Endothelial cell of umbilical vein (primary cell): ENCODE measurements around the gene PLEKHA7. TPM values are rescaled to one million over a fixed set of nuclear protein-coding genes. Genes with fewer than 3 reads are reported as not detected.

ENCODE experiments used
- BruUV-seq: library from RNA; stranded (reverse); fragments of 400-500 nt; replicated peaks from 2 replicates; lab custom pipeline; 2021; lab: Mats Ljungman, UMichigan
- CTCF ChIA-PET: fragments of 300-600, 350-600 bp; sonication (Branson Sonifier 250); formaldehyde crosslinking; loops from one replicate; lab custom pipeline; 2021; ENCODE audit warnings: antibody characterized with exemption, inconsistent platforms; lab: Charles Lee
- POLR2A ChIA-PET: fragments of 300-600, 350-600 bp; sonication (Branson Sonifier 250); formaldehyde crosslinking; loops from one replicate; lab custom pipeline; 2021; ENCODE audit warnings: antibody characterized with exemption, inconsistent platforms; lab: Charles Lee
- DNase-seq: peaks from one replicate; pipeline ENCODE4 v3.0.0-alpha.2; 2011; ENCODE audit warnings: low read depth, low spot score
- FAIRE-seq: peaks from 2 replicates; lab custom pipeline; 2011; peaks lifted over from hg19 to GRCh38; lab: Jason Lieb, UNC
- H2AFZ ChIP-seq: 2 replicates; pipeline ENCODE4 v1.6.0; 2012; ENCODE audit warnings: low read depth, low read length, control low read depth, inconsistent platforms
- H3K27ac ChIP-seq: 2 replicates; pipeline ENCODE4 v1.5.1; 2011; ENCODE audit warnings: low read depth, mild to moderate bottlenecking, control low read depth, low read length, moderate library complexity; ENCODE audit not compliant: insufficient read depth
- H3K27me3 ChIP-seq, 2 experiments: 2 replicates each; pipeline versions ENCODE4 v1.6.0 to v1.6.1; 2011; ENCODE audit warnings: low read length in 2 of 2, mixed read lengths in 1 of 2; ENCODE audit not compliant: control insufficient read depth in 2 of 2, insufficient read depth in 2 of 2
- H3K36me3 ChIP-seq, 2 experiments: 2 replicates in 1 of 2; 3 replicates in 1 of 2; pipeline ENCODE4 v1.5.1; 2011; ENCODE audit warnings: low read length in 2 of 2, mild to moderate bottlenecking in 1 of 2, moderate library complexity in 1 of 2; ENCODE audit not compliant: control insufficient read depth in 2 of 2, insufficient read depth in 2 of 2; ENCODE audit errors: extremely low read depth in 1 of 2
- H3K4me1 ChIP-seq: 3 replicates; pipeline ENCODE4 v1.5.1; 2011; ENCODE audit warnings: mild to moderate bottlenecking, low read length; ENCODE audit not compliant: control insufficient read depth, insufficient read depth; ENCODE audit errors: extremely low read depth
- H3K4me2 ChIP-seq: 2 replicates; pipeline ENCODE4 v1.6.1; 2011; ENCODE audit warnings: low read length, control low read depth, mixed read lengths; ENCODE audit not compliant: insufficient read depth
- H3K4me3 ChIP-seq, 3 experiments: fragments of 200-600 bp in 1 of 3; sonication (generic), shearing (Covaris generic) in 1 of 3; replicated peaks in 1 of 3; 2 replicates each; pipeline ENCODE4 v1.5.1; 2011 to 2016; ENCODE audit warnings: control low read depth in 3 of 3, low read length in 3 of 3, mild to moderate bottlenecking in 2 of 3, inconsistent platforms in 1 of 3, low read depth in 1 of 3, moderate library complexity in 1 of 3; ENCODE audit not compliant: insufficient read depth in 1 of 3
- H3K79me2 ChIP-seq: 2 replicates; pipeline ENCODE4 v1.6.0; 2012; ENCODE audit warnings: low read length, inconsistent platforms; ENCODE audit not compliant: control insufficient read depth, insufficient read depth
- H3K9ac ChIP-seq: replicated peaks from 2 replicates; pipeline ENCODE3; 2011; ENCODE audit warnings: low read length, control low read depth; ENCODE audit not compliant: insufficient read depth; ENCODE audit errors: extremely low read depth
- H3K9me1 ChIP-seq: replicated peaks from 3 replicates; pipeline ENCODE4 v1.6.0; 2011; ENCODE audit warnings: mild to moderate bottlenecking, low read length; ENCODE audit not compliant: control insufficient read depth, insufficient read depth; ENCODE audit errors: extremely low read depth
- H3K9me3 ChIP-seq: replicated peaks from 2 replicates; pipeline ENCODE4 v1.5.1; 2012; ENCODE audit warnings: low read length, inconsistent platforms; ENCODE audit not compliant: control insufficient read depth, insufficient read depth
- H4K20me1 ChIP-seq: replicated peaks from 2 replicates; pipeline ENCODE3; 2011; ENCODE audit warnings: mild to moderate bottlenecking, low read length; ENCODE audit not compliant: control insufficient read depth, insufficient read depth; ENCODE audit errors: extremely low read depth
- EZH2 ChIP-seq: IDR thresholded peaks from 2 replicates; pipeline ENCODE4 v1.6.1; 2012; ENCODE audit warnings: borderline replicate concordance, low read depth, mild to moderate bottlenecking, moderate library complexity, low read length, inconsistent platforms; ENCODE audit not compliant: severe bottlenecking
- FOS ChIP-seq: IDR thresholded peaks from 2 replicates; pipeline ENCODE4 v1.6.1; 2011; ENCODE audit warnings: mild to moderate bottlenecking, low read length, moderate library complexity, borderline replicate concordance; ENCODE audit not compliant: insufficient read depth
- GATA2 ChIP-seq: IDR thresholded peaks from 2 replicates; pipeline ENCODE4 v1.7.0; 2011; ENCODE audit warnings: low read depth, mild to moderate bottlenecking, moderate library complexity, mixed read lengths, low read length; ENCODE audit not compliant: insufficient read length, insufficient read depth
- JUN ChIP-seq: IDR thresholded peaks from 2 replicates; pipeline ENCODE4 v1.6.1; 2011; ENCODE audit warnings: borderline replicate concordance, low read depth; ENCODE audit not compliant: insufficient read length, insufficient read depth
- MYC ChIP-seq: IDR thresholded peaks from one replicate; pipeline ENCODE4 v1.6.1; 2011; ENCODE audit warnings: mild to moderate bottlenecking, low read depth, low read length
- POLR2A ChIP-seq: IDR thresholded peaks from 2 replicates; pipeline ENCODE4 v1.6.1; 2012; ENCODE audit warnings: low read depth, mild to moderate bottlenecking, control low read depth, low read length
- POLR2AphosphoS5 ChIP-seq: IDR thresholded peaks from 2 replicates; pipeline ENCODE4 v1.6.1; 2012; ENCODE audit warnings: low read depth, mild to moderate bottlenecking, control low read depth, low read length, moderate library complexity; ENCODE audit not compliant: insufficient read depth
- dilution Hi-C: fragments of 300-500 bp; cut with MboI; formaldehyde crosslinking; loops from one replicate; pipeline ENCODE4 v1.15.0; 2019; ENCODE audit warnings: low sequenced_read_pairs; ENCODE audit not compliant: extremely low pct_ligation_motif_present
- intact Hi-C: fragments of 100-400 bp; cut with micrococcal nuclease; formaldehyde crosslinking; loops from one replicate; pipeline ENCODE4 v1.10.0; 2022
- polyA plus RNA-seq, 4 experiments: library from polyadenylated mRNA; depleted of rRNA in 3 of 4; stranded (reverse) in 3 of 4; unstranded in 1 of 4; fragments of >200 nt; gene quantifications; 2 replicates each; pipeline versions ENCODE4 v1.2.1 to v1.2.3, GENCODE V29; 2011 to 2012; ENCODE audit warnings: missing spikeins in 1 of 4
- total RNA-seq: library from RNA; stranded (reverse); gene quantifications from 2 replicates; pipeline ENCODE4 v1.2.3, GENCODE V29; 2021
- TF ChIP-seq, protein P1 (sequence below), 2 donors: IDR thresholded peaks; 1 replicate in 1 of 2; 2 replicates in 1 of 2; pipeline ENCODE4 v1.5.1; 2011; ENCODE audit warnings: low read length in 2 of 2, mild to moderate bottlenecking in 2 of 2, moderate library complexity in 2 of 2, control low read depth in 1 of 2, inconsistent platforms in 1 of 2, low read depth in 1 of 2; ENCODE audit not compliant: insufficient read depth in 1 of 2; ENCODE audit errors: extremely low read depth in 1 of 2
- TF ChIP-seq, protein P2 (sequence below): IDR thresholded peaks from 2 replicates; pipeline ENCODE4 v1.6.1; 2011; ENCODE audit not compliant: insufficient read depth, insufficient read length

Gene PLEKHA7
- total and polyA plus RNA-seq, 2 donors (not counting 3 experiments of a cell fraction or from before 2014, with no cell fraction given) = 1.7 to 3.8 TPM

DNA sequence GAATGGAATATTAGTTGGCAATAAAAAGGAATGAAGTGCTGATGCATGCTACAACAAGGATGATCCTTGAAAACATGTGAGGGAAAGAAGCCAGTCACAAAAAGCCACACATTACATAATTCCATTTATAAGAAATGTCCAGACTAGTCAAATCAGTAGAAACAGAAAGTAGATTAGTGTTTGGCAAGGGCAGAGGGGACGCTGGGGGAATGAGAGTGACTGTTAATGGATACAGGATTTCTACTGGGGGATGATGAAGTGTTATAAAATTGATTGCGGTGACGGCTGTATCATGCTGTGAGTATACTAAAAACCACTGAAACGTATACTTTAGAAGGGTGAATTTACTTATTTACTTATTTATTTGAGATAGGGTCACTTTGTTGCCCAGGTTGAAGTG lies 217.9 kb downstream of the PLEKHA7 start:
- no TSS peak for BruUV-seq
- no peak for FAIRE-seq
- intact Hi-C loops (no loop called here), dilution Hi-C loops (no loop called here)
- no peak for DNase-seq
- ChIA-PET CTCF (no interaction called here), POLR2A (no interaction called here)
- Histone ChIP-seq H2AFZ (no peak overlapping the region), H3K4me2 (no peak overlapping the region), H3K27ac (no peak overlapping the region), H3K9ac (no peak overlapping the region), H3K27me3 (no peaks in the 10 kb centered on the region), H3K9me1 (no peaks in the 10 kb centered on the region), H3K79me2 (no peaks in the 10 kb centered on the region), H4K20me1 (no peaks in the 10 kb centered on the region), H3K36me3 (no peaks in the 10 kb centered on the region), H3K4me1 (peaks cover 16% of the 10 kb centered on the region), H3K4me3 (no peak overlapping the region), H3K9me3 (no peaks in the 10 kb centered on the region)
- TF ChIP-seq GATA2 = no peak
- TF ChIP-seq FOS = no peak
- TF ChIP-seq MYC = no peak
- TF ChIP-seq, protein P1, sequence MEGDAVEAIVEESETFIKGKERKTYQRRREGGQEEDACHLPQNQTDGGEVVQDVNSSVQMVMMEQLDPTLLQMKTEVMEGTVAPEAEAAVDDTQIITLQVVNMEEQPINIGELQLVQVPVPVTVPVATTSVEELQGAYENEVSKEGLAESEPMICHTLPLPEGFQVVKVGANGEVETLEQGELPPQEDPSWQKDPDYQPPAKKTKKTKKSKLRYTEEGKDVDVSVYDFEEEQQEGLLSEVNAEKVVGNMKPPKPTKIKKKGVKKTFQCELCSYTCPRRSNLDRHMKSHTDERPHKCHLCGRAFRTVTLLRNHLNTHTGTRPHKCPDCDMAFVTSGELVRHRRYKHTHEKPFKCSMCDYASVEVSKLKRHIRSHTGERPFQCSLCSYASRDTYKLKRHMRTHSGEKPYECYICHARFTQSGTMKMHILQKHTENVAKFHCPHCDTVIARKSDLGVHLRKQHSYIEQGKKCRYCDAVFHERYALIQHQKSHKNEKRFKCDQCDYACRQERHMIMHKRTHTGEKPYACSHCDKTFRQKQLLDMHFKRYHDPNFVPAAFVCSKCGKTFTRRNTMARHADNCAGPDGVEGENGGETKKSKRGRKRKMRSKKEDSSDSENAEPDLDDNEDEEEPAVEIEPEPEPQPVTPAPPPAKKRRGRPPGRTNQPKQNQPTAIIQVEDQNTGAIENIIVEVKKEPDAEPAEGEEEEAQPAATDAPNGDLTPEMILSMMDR (IDR thresholded peaks at IDR 0.05; ENCODE audit: extremely low read depth in 1 of 2, insufficient read depth in 1 of 2, low read depth in 1 of 2, low read length in 2 of 2) = no peak
- TF ChIP-seq POLR2AphosphoS5 = no peak
- TF ChIP-seq JUN = no peak
- TF ChIP-seq EZH2 = no peak
- TF ChIP-seq, protein P2, sequence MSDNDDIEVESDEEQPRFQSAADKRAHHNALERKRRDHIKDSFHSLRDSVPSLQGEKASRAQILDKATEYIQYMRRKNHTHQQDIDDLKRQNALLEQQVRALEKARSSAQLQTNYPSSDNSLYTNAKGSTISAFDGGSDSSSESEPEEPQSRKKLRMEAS = no peak
- no peak for TF ChIP-seq POLR2A
